Activated CD8-positive, alpha-beta memory T cell treated with anti-CD3 and anti-CD28 coated beads for 36 hours (primary cell): ENCODE results near the gene RRAD. TPM values are rescaled to one million over a fixed set of nuclear protein-coding genes. Genes with fewer than 3 reads are reported as not detected.
"Not testable (repeated sequence)": the region's sequence is repeated elsewhere in the genome, so short reads cannot be mapped to it uniquely, and the experiment has no call there.

Experiments
- CTCF ChIA-PET: fragments of 350-600 bp; sonication (Branson Sonifier 250); formaldehyde crosslinking; loops from one replicate; lab custom pipeline; 2021; ENCODE audit warnings: antibody characterized with exemption; lab: Charles Lee
- POLR2A ChIA-PET: fragments of 350-600 bp; sonication (Branson Sonifier 250); formaldehyde crosslinking; loops from one replicate; lab custom pipeline; 2021; ENCODE audit warnings: antibody characterized with exemption; lab: Charles Lee
- total RNA-seq, 2 experiments: library from RNA; stranded (reverse); gene quantifications; one replicate each; pipeline ENCODE4 v1.2.3, GENCODE V29; 2021

Gene RRAD, protein sequence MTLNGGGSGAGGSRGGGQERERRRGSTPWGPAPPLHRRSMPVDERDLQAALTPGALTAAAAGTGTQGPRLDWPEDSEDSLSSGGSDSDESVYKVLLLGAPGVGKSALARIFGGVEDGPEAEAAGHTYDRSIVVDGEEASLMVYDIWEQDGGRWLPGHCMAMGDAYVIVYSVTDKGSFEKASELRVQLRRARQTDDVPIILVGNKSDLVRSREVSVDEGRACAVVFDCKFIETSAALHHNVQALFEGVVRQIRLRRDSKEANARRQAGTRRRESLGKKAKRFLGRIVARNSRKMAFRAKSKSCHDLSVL
- total RNA-seq: under 1 TPM; 0.32 to 0.50 TPM

DNA sequence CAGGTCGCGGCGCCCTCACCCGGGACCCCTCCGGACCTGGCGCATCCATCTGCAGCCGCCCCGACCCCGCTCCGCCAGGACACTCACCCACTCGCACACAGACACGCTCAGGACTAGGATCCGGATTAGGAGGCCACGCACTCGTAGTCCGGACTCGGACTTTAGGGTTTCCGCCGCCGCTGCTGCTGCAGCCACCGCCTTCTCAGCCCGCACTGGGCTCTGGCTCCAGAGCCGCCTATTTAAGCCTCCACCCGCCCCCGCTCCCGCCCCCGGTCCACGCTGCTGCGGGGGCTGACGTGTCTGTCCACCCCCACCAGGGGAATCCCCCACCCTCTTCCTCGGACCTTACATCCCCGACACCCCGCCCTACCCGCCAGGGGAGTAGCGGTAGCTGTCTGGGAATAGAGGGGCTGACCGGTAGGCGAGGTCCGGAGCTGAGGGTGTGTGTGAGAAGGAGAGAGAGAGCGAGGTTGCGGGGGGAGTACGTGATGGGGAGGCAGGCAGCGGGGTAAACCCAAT lies at the start of gene RRAD:
Gene RRAD (minus strand): TSS at position 214 of the 519 bp plus-strand sequence. CDS start 356 bp downstream, outside the sequence.
- POLR2A ChIA-PET: no interaction called here
- CTCF ChIA-PET: interaction anchor here (1.0 kb wide), 1 partner anchor 95 kb away, joined by 3 read pairs; the partner anchor contains the start of gene NAE1

DNA sequence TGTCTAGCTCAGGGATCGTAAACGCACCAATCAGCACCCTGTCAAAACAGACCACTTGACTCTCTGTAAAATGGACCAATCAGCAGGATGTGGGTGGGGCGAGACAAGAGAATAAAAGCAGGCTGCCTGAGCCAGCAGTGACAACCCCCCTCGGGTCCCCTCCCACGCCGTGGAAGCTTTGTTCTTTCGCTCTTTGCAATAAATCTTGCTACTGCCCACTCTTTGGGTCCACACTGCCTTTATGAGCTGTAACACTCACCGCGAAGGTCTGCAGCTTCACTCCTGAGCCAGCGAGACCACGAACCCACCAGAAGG lies 49.6 kb upstream of the RRAD start:
- ChIA-PET POLR2A (interaction anchor here (0.6 to 1.7 kb wide), 2 partner anchors 39 to 187 kb away, joined by 3 to 5 read pairs; no protein-coding TSS in a partner anchor), CTCF (interaction anchor here (1.2 to 2.5 kb wide), 5 partner anchors 9 to 210 kb away, joined by 3 to 15 read pairs (median 6); no protein-coding TSS in a partner anchor)

DNA sequence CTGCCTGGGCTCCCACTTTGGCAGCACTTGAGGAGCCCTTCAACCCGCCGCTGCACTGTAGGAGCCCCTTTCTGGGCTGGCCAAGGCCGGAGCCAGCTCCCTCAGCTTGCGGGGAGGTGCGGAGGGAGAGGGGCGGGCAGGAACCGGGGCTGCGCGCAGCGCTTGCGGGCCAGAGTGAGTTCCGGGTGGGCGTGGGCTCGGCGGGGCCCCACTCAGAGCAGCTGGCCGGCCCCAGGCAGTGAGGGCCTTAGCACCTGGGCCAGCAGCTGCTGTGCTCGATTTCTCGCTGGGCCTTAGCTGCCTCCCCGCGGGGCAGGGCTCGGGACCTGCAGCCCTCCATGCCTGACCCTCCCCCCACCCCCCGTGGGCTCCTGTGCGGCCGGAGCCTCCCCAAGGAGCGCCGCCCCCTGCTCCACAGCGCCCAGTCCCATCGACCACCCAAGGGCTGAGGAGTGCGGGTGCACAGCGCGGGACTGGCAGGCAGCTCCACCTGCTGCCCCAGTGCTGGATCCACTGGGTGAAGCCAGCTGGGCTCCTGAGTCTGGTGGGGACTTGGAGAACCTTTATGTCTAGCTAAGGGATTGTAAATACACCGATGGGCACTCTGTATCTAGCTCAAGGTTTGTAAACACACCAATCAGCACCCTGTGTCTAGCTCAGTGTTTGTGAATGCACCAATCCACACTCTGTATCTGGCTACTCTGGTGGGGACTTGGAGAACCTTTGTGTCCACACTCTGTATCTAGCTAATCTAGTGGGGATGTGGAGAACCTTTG lies 49.0 kb upstream of the RRAD start:
- POLR2A ChIA-PET: interaction anchor here (0.6 kb wide), 2 partner anchors 40 to 188 kb away, joined by 3 read pairs; no protein-coding TSS in a partner anchor
- CTCF ChIA-PET: interaction anchor here (1.2 to 2.5 kb wide), 3 partner anchors 20 to 211 kb away, joined by 3 to 15 read pairs (median 12); no protein-coding TSS in a partner anchor

DNA sequence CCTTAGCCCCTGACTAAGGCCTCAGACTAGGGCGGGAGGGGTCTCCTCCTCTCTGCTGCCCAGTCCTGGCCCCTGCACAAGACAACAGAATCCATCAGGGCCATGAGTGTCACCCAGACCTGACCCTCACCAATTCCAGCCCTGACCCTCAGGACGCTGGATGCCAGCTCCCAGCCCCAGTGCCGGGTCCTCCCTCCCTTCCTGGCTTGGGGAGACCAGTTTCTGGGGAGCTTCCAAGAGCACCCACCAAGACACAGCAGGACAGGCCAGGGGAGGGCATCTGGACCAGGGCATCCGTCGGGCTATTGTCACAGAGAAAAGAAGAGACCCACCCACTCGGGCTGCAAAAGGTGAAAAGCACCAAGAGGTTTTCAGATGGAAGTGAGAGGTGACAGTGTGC lies 48.4 kb upstream of the RRAD start:
- ChIA-PET CTCF (interaction anchor here (0.6 to 1.2 kb wide), 3 partner anchors 19 to 341 kb away, joined by 3 to 4 read pairs (median 3); no protein-coding TSS in a partner anchor), POLR2A (interaction anchor here (0.5 to 0.6 kb wide), 2 partner anchors 39 to 123 kb away, joined by 3 read pairs; no protein-coding TSS in a partner anchor)

DNA sequence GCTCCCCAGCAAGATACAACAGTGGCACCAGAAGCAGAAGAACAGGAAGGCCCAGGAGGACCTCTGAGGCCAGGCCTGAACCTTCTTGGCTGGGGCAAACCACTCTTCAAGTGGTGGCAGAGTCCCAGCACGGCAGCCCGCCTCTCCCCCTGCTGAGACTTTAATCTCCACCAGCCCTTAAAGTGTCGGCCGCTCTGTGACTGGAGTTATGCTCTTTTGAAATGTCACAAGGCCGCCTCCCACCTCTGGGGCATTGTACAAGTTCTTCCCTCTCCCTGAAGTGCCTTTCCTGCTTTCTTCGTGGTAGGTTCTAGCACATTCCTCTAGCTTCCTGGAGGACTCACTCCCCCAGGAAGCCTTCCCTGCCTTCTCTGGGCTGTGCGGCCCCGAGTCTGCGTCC lies 47.6 kb upstream of the RRAD start:
- CTCF ChIA-PET: interaction anchor here (0.9 to 1.9 kb wide), 3 partner anchors 11 to 182 kb away, joined by 3 to 6 read pairs (median 4); no protein-coding TSS in a partner anchor
- POLR2A ChIA-PET: interaction anchor here (0.5 kb wide), 1 partner anchor 124 kb away, joined by 3 read pairs; no protein-coding TSS in a partner anchor

DNA sequence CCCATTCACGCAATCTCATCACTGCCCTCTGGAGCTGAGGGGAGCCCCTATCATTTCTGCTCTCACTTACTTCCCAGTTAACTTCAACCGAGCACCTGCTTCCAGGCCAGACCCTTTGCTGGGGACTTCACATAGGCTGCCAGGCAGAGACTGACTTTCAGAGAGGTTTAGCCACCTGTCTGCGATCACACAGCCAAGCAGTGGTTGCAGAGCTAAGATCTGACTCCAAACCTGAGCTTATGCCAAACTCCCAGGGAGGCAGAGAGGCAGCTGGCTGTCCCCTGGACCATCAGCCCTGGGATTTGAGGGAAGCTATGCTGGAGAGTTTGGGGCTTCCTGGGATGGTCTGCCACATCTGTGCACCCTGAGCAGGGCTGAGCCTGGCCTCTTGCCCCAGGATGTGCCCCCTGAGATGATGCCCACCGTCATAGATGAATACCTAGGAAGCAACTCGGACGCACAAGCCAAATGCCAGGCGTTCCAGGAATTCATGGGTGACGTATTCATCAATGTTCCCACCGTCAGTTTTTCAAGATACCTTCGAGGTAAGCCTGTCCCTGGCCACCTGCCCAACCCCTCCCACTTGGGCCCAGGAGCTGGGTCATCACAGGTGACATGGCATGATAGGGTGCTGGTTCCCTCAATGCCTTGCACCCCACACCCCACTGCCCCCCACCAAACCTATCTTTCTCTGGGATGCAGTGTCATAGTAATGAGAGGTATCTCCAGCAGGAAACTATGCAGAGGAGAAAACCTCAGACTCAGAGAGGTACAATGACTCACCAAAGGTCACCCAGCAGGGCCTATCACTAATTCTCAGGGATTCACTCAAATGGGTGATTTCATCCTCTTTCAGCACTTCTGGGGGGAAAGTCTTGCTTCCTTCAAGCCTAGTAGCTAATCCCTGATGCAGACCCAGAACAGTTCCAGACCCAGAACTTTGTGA lies 45.7 kb upstream of the RRAD start:
- POLR2A ChIA-PET: no interaction called here
- CTCF ChIA-PET: interaction anchor here (0.7 to 2.1 kb wide), 6 partner anchors 9 to 213 kb away, joined by 3 to 6 read pairs (median 4); no protein-coding TSS in a partner anchor

DNA sequence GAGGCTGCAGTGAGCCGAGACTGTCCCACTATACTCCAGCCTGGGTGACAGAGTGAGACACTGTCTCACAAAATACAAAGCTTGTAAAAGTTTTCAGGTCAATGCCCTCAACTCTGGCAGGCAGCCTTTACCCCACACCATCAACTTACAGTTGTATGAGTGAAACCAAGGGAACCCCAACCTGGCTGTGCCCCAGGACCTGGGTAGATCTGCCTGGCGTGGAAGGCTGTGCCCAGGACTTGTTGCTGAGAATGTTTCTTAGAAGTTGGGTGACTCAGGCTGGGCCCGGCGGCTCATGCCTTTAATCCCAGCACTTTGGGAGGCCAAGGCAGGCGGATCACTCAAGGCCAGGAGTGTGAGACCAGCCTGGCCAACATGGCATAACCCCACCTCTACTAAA lies 43.5 kb upstream of the RRAD start:
- POLR2A ChIA-PET: no interaction called here
- CTCF ChIA-PET: interaction anchor here (1.4 to 2.1 kb wide), 2 partner anchors 12 to 49 kb away, joined by 3 to 6 read pairs; no protein-coding TSS in a partner anchor

DNA sequence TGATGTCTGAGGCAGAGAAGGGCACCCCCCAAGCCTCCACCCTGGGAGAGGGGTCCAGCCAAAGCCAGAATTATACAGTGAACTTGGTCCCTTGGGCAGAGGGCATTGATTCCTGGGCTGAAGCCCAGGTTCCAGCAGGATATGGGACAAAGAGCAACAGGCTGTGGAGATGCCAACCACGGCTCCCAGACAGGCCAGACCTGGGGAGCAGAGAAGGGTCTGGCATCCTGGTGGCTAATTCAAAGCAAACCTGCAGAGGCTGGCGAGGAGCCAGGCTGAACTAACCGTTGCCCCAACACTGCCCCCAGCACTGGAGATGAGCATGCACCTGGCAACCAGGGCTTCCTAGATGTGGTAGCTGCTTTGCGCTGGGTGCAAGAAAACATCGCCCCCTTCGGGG lies 38.7 kb upstream of the RRAD start:
- ChIA-PET POLR2A (no interaction called here), CTCF (interaction anchor here (1.2 to 1.6 kb wide), 2 partner anchors 13 to 192 kb away, joined by 3 to 4 read pairs; no protein-coding TSS in a partner anchor)

DNA sequence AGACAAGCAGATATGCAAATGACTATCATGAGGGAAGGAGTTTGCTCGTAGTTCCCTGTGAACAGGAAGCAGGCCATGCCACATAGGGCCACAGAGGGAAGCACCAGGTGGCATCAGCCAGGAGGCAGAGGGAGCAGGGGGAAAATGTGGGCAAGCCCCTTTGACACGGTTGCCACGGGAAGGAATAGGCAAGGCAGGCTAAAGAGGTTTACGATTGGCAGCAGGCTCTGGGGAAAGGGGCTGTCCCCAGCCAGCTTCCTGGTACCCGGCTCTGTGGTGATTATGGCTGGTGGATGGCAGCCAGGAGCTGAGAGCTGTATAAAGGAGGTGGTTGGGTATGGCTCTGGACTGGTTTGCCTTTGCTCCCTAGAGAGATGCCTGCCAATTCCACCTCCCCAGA lies 36.6 kb upstream of the RRAD start:
- ChIA-PET CTCF (interaction anchor here (0.9 to 1.7 kb wide), 7 partner anchors 9 to 192 kb away, joined by 3 to 6 read pairs (median 4); partner anchors contain the start of gene B3GNT9), POLR2A (interaction anchor here (0.5 kb wide), 1 partner anchor 198 kb away, joined by 3 read pairs; no protein-coding TSS in a partner anchor)

DNA sequence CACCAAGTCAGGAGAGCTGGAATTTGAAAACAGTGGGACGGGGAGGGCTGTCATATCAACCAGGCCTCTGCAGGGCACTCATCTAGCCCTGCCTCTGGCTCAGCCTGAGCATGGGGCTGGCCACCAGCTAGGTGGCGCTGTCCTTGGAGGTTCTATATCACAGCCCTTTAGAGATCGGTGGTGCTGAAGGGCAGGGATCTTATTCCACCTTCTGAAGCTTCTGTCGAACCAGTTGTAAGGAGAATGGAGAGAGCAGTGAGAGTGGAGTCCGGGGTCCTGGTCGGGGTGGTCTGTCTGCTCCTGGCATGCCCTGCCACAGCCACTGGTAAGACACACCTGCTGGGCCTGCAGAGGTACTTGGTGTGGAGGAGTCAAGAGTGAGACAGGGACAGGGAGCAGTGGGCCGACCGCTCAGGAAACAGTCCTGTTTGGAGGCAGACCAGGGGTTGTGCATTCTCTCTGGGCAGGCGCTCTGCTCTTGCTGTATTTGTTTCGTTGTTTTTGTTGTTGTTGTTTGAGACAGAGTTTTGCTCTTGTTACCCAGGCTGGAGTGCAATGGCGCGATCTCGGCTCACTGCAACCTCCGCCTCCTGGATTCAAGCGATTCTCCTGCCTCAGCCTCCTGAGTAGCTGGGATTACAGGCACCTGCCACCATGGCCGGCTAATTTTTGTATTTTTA lies 35.9 kb upstream of the RRAD start, which contains the start of gene CES3:
Gene CES3 (plus strand): TSS at position 202 of the 680 bp plus-strand sequence. CDS start 42 bp downstream, at position 244.
- ChIA-PET CTCF (interaction anchor here (0.8 to 2.4 kb wide), 10 partner anchors 8 to 209 kb away, joined by 3 to 6 read pairs (median 4); partner anchors contain the start of gene NOL3), POLR2A (interaction anchor here (0.5 to 0.6 kb wide), 2 partner anchors 156 to 197 kb away, joined by 3 to 5 read pairs; no protein-coding TSS in a partner anchor)

DNA sequence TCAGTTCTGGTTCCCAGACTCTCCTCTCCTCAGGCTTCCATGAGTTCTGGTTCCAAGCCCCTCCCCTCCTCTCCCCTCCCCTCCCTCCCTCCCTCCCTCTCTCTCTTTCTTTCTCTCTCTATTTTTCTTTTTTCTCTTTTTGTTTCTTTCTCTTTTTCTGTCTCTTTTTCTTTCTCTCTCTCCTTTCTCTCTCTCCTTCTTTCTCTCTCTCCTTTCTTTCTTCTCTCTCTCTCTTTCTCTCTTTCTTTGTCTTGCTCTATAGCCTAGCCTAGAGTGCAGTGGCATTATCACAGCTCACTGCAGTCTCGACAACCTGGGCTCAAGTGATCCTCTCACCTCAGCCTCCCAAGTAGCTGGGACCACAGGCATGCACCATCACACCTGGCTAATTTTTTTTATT lies 34.9 kb upstream of the RRAD start:
- ChIA-PET CTCF (interaction anchor here (0.8 to 2.4 kb wide), 6 partner anchors 10 to 225 kb away, joined by 3 to 6 read pairs (median 4); partner anchors contain the start of gene NOL3), POLR2A (no interaction called here)

DNA sequence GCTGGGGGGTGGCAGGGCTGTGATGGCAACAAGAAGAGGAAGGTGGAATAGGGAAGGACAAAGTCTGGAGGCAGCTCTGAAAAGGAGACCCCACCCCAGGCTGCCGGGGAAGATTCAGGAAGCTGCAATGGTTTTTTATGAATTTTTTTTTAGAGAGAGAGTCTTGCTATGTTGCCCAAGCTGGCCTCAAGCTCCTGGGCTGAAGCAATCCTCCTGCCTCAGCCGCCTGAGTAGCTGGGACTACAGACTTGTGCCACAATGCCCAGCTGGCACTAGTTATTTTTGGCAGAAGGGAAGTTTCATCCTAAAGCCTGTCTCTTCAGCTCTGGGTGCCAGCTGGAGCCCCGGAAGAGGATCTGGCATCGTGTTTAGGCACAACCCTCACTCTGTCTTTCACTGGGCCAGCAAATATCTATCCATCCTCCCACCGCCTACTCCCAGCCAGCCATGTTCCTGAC lies 34.4 kb upstream of the RRAD start:
- POLR2A ChIA-PET: interaction anchor here (0.8 kb wide), 1 partner anchor 280 kb away, joined by 7 read pairs; no protein-coding TSS in a partner anchor

DNA sequence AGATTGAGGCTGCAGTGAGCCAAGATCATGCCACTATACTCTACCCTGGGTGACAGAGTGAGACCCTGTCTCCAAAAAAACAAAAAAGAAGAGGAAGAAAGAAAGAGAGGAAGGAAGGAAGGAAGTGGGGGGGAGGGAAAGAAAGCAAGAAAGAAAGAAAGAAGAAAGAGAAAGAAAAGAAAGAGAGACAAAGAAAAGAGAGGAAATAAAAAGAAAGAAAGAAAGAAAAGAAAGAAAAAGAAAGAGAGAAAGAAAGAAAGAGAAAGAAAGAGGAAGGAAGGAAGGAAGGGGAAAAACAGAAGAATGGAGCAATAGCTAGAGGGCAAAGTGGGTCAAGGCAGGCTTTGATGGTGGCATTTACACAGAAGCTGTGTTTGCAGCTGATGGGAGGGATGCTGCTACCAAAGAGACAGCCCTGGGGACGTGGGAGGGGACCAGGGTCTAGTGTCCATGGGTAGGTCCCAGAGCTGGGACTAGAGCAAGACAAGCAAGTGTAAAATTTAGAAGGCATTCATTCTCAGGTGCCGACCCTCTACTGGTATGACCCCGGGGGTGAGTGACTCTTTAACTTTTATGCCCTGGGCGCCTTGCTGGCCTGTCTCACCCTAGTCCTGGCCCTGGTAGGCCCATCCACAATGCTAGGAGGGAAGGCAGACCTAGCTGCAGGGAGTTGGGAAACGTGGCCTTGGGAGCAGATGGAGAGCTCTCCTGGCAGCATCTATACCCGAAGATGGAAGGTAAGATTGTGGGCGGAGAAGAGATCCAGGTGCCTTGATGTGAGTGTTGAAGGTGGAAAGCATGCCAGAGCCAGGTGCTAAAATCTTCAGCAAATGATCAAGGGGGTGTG lies 33.7 kb upstream of the RRAD start:
- CTCF ChIA-PET: interaction anchor here (0.7 to 3.2 kb wide), 8 partner anchors 52 to 233 kb away, joined by 3 to 11 read pairs (median 4); partner anchors contain the start of gene E2F4
- POLR2A ChIA-PET: interaction anchor here (0.8 kb wide), 1 partner anchor 280 kb away, joined by 7 read pairs; no protein-coding TSS in a partner anchor

More for the DNA sequence above, 34.4 kb upstream of the RRAD start:
- CTCF ChIA-PET: interaction anchor here (0.9 to 2.4 kb wide), 4 partner anchors 52 to 226 kb away, joined by 3 to 5 read pairs (median 4); no protein-coding TSS in a partner anchor

DNA sequence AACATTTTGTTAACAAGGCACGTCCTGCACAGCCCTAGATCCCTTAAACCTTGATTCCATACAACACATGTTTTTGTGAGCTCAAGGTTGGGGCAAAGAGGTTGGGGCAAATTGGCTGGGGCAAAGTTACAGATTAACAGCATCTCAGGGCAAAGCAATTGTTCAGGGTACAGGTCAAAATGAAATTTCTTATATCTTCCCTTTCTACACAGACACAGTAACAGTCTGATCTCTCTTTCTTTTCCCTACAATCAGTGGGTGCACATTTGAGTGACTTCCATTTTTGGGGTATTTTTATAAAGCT lies 30.8 kb upstream of the RRAD start:
- POLR2A ChIA-PET: not testable (repeated sequence)
- CTCF ChIA-PET: interaction anchor here (0.9 to 3.2 kb wide), 5 partner anchors 9 to 229 kb away, joined by 3 to 11 read pairs (median 3); no protein-coding TSS in a partner anchor

DNA sequence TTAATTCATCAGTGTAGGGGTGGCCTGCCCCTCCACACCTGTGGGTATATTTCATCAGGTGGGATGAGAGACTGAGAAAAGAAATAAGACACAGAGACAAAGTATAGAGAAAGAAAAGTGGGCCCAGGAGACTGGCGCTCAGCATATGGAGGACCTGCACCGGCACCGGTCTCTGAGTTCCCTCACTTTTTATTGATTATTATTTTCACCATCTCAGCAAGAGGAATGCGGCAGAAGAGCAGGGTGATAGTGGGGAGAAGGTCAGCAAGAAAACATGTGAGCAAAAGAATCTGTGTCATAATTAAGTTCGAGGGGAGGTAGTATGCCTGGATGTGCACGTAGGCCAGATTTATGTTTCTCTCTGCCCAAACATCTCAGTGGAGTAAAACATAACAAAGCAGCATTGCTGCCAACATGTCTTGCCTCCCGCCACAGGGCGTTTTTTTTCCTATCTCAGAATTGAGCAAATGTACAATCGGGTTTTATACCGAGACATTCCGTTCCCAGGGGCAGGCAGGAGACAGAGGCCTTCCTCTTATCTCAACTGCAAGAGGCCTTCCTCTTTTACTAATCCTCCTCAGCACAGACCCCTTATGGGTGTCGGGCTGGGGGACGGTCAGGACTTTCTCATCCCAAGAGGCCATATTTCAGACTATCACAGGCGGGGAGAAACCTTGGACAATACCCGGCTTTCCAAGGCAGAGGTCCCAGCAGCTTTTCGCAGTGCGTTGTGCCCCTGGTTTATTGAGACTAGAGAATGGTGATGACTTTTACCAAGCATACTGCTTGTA lies 30.2 kb upstream of the RRAD start:
- CTCF ChIA-PET: interaction anchor here (0.9 to 3.2 kb wide), 4 partner anchors 8 to 199 kb away, joined by 3 to 11 read pairs (median 3); no protein-coding TSS in a partner anchor
- POLR2A ChIA-PET: not testable (repeated sequence)
